Erythroblast (primary cell): ENCODE data around the gene PAX8.

Source experiments
- DNase-seq, 2 experiments: peaks; one replicate each; lab custom pipeline; 2025; lab: John Stamatoyannopoulos, UW
- GATA1 ChIP-seq: IDR thresholded peaks from 2 replicates; pipeline ENCODE4 v1.6.1; 2011; ENCODE audit warnings: low read depth, mild to moderate bottlenecking, control low read depth, low read length, moderate library complexity
- POLR2A ChIP-seq: IDR thresholded peaks from 2 replicates; pipeline ENCODE4 v1.6.1; 2011; ENCODE audit warnings: mild to moderate bottlenecking, low read length

Gene PAX8

DNA sequence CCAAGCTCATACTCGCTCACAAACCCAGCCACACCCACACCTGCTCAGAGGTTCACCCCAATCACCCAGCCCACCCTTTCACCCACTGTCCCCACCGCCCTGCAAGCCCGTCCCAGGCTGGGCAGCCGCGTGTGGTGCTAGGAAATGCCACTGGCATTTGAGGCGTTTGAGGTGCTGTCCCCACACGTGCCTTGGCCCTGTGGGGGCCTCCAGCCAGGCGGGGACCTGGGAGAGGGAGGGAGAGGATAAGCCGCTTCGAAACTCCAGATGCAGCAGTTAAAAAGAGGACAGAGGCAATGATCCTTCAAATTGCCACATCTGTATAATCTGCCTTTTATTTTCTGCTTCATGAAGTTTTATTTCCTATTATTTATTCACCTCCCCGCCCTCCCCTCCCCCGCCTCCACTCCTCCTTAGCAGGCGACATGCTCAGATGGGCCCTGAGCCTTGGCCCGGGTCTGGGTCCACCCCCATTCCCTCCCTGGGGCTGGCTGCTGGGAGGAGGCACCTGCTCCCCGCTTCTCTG lies 69.0 kb downstream of the PAX8 start:
- TF ChIP-seq GATA1 (no peak), POLR2A (no peak)
- DNase-seq = no peak

DNA sequence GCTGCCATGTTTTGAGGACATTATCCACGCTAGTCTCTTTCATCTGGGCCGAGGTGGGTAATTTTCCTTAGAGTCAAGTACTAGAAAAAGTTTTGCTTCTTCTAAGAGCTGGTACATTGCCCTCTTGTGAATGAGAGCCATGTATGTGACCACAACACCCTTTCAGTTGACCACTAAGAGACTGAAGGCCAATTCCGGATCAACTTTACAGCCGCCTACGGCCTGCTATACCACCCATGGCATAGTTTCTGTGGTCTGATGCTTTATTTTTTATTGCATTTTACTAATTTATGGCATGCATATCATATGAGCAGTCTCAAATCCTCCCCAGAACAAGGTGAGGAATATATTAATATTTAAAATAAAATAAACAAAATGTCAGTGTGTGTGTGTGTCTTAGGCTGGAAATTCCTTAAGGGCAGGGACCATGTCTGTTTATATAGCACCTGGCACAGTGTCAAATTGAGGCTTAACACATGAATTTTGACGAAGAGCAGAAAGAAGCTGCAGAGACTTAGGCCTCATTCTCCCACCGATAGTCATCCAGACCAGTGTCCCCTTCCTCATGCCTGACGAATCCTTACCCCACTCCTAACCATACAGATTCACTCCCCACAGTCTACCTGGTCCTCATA lies 69.6 kb downstream of the PAX8 start:
- DNase-seq = no peak
- TF ChIP-seq GATA1 (no peak), POLR2A (no peak)

DNA sequence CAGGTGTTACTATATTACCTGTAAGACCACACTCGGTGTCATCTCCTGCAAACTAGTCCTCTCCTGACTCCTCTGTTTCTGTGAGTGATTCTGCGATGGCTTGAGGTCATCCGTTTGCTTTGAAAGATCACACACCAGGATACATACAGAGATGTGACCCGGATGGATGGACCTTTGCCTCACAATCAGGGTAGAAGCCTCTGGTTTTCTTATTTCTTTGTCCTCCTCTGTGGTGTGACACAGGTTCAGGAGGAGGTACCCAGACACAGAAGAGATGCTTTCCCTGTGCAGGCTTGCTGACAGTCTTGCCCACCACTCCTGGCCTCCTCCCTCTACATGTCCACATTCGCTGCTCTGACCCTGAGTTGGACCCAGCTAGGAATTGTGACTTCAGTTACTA lies 70.3 kb downstream of the PAX8 start:
- no peak for DNase-seq
- TF ChIP-seq POLR2A (no peak), GATA1 (no peak)

DNA sequence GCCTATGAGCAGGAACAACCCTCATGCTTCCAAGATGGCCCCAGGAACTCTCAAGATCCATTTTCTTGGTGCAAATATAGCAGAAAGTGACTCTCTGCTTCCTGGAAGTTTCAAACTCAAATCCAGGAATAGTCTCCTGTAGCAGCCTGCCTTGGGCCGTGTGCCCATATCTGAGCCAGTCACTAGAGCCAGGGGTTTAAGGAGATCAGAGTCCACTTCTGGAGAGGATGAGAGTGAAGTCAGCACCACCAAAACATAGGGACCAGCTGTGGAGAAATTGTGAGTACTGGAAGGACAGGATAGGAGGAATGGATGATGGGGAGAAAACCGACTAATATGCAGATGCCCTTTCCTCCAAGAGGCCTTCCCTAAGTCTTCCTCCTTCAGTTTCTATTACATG lies 71.7 kb downstream of the PAX8 start:
- no peak for DNase-seq
- TF ChIP-seq POLR2A = no peak

DNA sequence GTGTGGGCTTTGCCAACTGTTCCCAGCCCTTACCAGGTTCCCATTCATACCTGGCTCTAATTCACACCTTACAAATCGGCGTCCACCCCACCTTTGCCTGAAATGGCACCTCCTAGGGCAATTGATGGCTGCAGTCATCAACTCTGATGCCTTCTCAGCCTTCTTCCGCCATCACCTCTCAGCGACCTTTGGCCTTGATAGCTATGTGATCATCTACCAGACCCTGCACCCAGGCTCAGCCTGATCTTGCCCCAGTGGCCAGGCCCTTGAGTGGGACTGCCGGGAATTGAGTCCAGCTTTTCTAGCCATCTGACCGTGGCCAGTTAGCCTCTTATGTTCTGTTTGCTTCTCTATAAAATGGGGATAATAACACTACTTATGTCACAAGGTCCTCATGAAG lies 72.5 kb downstream of the PAX8 start:
- TF ChIP-seq GATA1 (no peak), POLR2A (no peak)
- DNase-seq = no peak

DNA sequence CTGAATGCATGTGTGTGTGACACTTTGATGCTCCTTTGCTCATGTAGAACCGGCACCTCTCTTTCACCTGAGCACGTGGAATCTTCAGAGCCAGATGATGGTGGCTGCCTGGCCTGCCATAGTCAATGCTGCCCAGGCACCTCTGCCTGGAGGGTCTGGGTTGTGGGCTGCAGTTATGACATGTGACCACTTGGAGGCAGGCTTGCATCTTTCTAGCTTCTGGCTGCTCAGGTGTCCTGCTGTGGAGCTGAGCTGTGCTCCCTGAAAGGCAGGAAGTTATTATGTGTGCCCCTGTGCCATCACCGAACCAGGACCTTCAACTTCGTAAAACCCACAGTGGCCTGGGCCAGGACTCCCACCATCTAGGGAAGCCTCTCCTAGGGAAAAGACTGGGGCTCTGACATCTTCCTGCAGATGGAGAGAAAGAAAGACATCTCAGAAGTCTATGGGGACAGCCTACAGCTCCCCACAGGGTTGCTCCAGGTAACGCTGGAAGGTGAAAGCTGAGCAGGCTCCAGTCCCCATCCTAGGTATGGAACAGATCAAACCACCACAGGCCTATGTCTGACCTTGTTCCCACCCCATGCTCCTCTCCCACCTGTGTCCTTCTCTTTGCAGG lies 74.7 kb downstream of the PAX8 start:
- TF ChIP-seq GATA1 (no peak), POLR2A (no peak)
- DNase-seq = peak; percentile 63 to 80

DNA sequence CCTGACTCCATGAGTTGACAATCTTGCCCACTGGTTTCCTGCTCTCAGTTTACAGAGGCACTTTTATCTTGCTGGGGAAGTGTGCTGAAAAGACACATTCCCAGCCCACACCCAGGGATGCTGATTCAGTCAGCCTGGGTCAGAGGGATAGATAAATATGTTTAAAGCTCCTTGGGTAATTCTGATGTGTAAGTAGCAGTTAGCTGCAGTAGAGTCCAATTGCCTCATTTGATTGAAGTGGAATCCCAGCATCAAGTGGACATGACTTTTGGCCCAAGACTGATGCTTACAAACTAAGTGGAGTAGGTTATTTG lies 75.5 kb downstream of the PAX8 start:
- DNase-seq = no peak

DNA sequence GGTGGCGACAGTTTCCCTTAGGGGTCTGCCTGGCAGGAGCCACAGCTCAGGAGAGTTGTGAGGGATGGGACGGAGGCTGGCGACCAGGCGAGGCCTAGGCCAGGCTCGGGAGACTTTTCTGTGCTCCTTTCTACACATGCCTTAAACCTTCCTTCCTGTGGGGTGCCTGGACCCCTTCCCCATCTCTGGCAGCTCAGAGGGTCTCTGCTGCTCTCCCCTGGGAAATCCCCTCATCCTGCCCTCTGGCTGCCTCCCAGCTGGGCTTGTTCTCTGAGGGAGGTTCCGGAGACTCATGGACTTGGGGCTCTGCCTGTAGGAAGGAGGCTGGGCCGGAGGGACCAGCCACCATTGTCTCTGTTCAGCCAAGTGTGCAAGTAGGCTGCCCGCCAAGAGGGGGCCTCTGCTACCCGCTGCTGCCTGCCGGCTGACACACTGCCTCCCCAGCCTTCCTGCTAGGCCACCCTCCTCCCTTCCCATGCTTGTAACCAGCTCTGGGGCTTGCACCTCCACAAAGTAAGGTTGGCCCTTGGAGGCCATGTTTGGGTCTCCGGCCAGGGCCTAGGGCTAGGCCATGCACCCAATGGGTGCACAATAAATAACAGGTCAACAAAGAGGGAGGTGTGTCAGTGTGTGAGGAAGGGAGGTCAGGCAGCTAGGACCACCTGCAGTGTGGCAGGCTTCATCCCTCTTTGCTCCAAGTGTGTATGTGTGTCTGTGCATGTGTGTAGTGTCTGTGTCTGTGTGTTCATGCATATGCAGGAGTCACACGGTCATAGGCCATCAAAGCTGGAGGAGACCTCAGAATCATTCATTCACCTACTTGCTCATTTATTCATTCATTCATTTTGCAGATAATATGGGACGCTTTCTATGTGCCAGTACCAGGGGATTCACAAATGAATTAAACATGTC lies 76.2 kb downstream of the PAX8 start:
- TF ChIP-seq POLR2A (no peak), GATA1 (no peak)
- DNase-seq = no peak

More for the DNA sequence above, 75.5 kb downstream of the PAX8 start:
- no peak for TF ChIP-seq POLR2A
- no peak for TF ChIP-seq GATA1

DNA sequence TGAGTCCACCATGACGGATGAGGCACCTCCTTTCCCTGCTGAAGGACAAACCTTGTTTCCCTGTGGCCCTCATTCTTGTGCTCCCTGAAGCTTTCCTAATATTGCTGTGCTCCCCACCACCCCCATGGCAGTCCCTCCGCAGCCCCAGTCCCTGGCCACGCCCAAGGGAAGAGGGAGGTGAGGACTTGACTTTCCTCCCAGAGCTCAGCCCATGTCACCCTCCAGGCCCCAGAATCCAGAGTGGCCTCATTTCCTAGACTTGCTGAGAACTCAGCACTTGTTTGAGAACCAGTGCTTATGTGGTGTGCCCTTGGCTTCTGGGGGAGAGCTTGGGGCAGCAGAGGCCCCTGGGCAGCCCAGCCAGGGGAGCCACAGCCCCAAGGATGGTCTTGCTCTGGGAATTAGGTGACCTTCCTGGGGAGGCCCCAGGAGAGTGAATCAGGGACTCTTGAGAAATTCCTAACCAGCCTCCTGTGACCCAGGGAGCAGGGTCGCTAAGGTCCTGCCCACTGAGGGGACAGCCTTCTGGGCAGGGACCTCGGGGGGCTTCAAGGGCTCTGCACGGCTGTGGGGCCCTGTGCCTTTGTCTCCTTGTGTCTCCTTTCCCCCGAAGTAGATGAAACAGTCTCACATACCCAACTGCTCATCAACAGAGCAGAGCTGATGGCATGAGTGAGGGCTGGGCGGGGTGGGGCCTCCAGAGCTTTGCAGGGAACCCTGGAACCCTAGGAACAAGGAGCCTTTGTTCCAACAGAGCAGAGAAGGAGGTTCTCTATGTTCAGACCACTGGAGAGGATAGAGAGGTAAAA lies 77.0 kb downstream of the PAX8 start:
- TF ChIP-seq POLR2A (no peak), GATA1 (no peak)
- DNase-seq = no peak

DNA sequence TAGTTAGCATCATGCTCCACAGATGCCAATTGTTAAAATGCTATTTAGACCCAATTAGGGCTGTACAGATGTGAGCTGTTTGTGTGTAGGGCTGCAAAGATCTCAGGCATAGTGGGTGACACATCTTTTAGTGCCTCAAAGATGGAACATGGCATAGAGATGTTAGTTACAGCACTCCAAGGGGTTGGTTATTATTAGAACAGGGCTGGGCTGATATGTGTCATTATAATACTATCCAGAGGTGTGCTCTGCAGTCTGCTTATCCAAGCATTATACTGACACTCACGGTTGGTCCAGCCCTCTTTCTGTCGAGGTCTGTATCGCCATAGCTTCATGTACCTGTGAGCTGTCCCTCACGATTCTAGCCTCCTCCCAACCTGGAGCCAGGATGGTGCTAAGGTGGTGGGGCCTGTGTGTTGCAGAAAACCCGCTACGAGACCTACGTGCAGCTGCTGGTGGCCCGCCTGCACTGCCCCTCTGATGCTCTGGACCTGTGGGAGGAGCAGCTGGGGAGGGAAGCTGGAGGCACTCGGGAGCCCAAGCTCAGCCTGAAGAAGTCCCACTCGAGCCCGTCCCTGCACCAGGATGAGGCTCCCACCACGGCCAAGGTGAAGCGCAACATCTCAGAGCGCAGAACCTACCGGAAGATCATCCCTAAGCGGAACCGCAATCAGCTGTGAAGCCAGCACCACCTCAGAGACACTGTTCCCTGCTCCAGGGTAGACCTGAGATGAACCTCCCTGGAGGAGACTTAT lies 77.8 kb downstream of the PAX8 start:
- DNase-seq = no peak
- TF ChIP-seq GATA1 (no peak), POLR2A (no peak)

DNA sequence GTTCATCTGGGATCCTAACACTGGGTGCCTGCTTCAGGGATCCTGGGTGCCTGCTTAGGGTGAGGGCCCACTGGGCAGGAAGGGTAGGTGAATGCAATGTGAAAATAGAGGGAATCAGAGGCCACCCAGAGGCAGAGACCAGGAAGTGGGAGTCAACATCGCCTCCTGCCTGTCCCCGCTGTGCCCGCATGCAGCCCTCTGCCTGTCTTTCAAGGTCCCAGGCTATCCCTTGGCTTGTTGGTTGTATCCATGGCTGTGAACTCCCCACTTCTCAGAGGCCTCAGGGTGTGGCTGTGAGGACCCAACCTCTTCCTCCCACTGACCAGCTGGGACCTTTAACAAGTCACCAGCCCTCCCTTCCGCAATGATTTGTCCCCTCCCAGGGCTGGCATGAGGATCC lies 78.5 kb downstream of the PAX8 start:
- DNase-seq = peak; percentile 6 to 19
- TF ChIP-seq GATA1 = no peak
- TF ChIP-seq POLR2A = no peak

DNA sequence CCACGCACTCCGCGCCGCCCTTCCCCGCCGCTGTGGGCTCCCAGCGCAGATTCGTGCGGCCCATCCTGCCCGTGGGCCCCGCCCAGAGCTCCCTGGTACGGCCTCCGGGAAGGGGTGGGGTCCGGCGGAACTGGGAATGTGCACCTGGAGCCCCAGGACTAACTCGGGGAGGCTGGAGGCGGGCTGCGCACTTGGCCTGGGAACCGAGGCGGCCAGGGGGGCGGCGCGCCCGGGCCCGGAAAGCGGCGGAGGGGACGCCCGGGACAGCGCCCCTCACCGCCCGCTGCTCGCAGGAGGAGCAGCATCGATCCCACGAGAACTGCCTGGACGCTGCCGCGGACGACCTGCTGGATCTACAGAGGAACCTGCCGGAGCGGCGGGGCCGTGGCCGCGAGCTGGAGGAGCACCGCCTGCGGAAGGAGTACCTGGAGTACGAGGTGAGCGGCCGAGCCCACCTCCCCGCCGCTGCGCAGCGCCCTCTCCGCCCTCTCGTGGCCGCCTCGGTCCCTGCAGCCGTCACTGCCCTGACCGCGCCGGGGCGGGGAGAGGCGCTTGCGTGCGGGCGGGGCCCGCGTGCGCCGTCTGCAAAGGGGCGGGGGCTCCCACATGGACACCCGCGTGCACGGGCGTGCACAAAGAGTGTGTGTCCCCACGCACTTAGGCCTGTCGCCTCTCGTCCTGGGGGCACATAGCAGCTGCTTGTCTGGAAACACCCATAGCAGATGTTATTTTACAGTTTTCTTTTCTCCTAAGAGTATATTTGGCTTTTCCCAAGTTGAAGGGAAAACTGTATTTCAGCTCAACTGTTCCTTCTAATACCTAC lies 79.7 kb downstream of the PAX8 start:
- peak; percentile 87 to 90 for DNase-seq
- TF ChIP-seq POLR2A = no peak
- no peak for TF ChIP-seq GATA1
